Ovary (tissue), 9 donors: Measurements from ENCODE around the gene CNTNAP5. TPM values are rescaled to one million over a fixed set of nuclear protein-coding genes. Genes with fewer than 3 reads are reported as not detected.

Experiments
- DNase-seq, 5 donors: peaks; one replicate each; pipeline ENCODE4 v3.0.0-alpha.2; 2019 to 2020
- H3K27ac ChIP-seq, 2 donors: fragments of 200-600 bp; one replicate each; pipeline versions ENCODE4 v1.5.1 to v1.8.0; 2019 to 2022
- H3K27me3 ChIP-seq: fragments of 200-600 bp; one replicate; pipeline ENCODE4 v1.8.0; 2022
- H3K36me3 ChIP-seq: fragments of 200-600 bp; sonication (generic); one replicate; pipeline ENCODE4 v1.5.1; 2019
- H3K4me1 ChIP-seq: one replicate; pipeline ENCODE4 v1.8.1; 2013; ENCODE audit warnings: mild to moderate bottlenecking, moderate library complexity; ENCODE audit not compliant: insufficient read depth
- H3K4me3 ChIP-seq: fragments of 200-600 bp; sonication (generic); one replicate; pipeline ENCODE4 v1.5.1; 2017
- H3K9me3 ChIP-seq, 2 donors: fragments of 200-600 bp in 1 of 2; sonication (generic) in 1 of 2; one replicate each; pipeline versions ENCODE4 v1.5.1 to v1.8.1; 2013 to 2019; ENCODE audit warnings: mild to moderate bottlenecking in 1 of 2, moderate library complexity in 1 of 2
- CTCF ChIP-seq, 3 donors: fragments of 450-650 bp in 2 of 3; fragments of 200-600 bp in 1 of 3; IDR thresholded peaks; one replicate each; pipeline versions ENCODE4 v1.5.1 to v1.8.0; 2016 to 2022; ENCODE audit warnings: antibody characterized with exemption in 3 of 3, mild to moderate bottlenecking in 1 of 3
- EP300 ChIP-seq: sonication (generic); formaldehyde crosslinking; IDR thresholded peaks from one replicate; pipeline ENCODE4 v1.6.1; 2017; ENCODE audit warnings: antibody characterized with exemption
- POLR2A ChIP-seq: fragments of 450-650 bp; IDR thresholded peaks from one replicate; pipeline ENCODE4 v1.6.1; 2017; ENCODE audit warnings: antibody characterized with exemption, mild to moderate bottlenecking, moderate library complexity
- WGBS, 3 donors: extraction: QIAGEN DNeasy Blood & Tissue Kit in 1 of 3; methylation state at CpG; one replicate each; pipeline versions ENCODE4 v1.1.5 to v1.1.7; 2013 to 2017; 5-methylcytosine and 5-hydroxymethylcytosine counted together
- intact Hi-C, 4 donors: fragments of 100-400 bp; cut with DNase I; formaldehyde crosslinking; loops; one replicate each; pipeline versions ENCODE4 v1.11.0 to v1.15.1; 2022 to 2023
- polyA plus RNA-seq, 2 donors: library from polyadenylated mRNA; stranded (reverse); fragments of 200-250 nt in 1 of 2; fragments of 350-450 nt in 1 of 2; fragmentation: Illumina TruSeq in 1 of 2; extraction: RNeasy Lipid Tissue Mini Kit (QIAGEN cat#74804) in 1 of 2; gene quantifications; one replicate each; pipeline ENCODE4 v1.2.3, GENCODE V29; 2013 to 2014
- total RNA-seq, 7 donors: library from RNA; depleted of rRNA in 2 of 7; stranded (reverse); fragments of >200 nt in 2 of 7; fragmentation: NEBNext Ultra II Directional in 3 of 7; extraction: Animal tissue kit (Norgen Biotek cat#: 25700) in 3 of 7; gene quantifications; one replicate each; pipeline versions ENCODE4 v1.1.0 to v1.2.4, GENCODE V29; 2016 to 2023
- donor health status: DM: no; HTN: no; CAD: no; lungs with moderate emphysema.
- donor health status: DM: no; HTN: no; CAD: no.
- donor health status: Bipolar disorder and iron deficiency.
- donor health status: DM: yes; HTN: yes; CAD: no.
- donor health status: DM: no; HTN: no; CAD: no.
- donor health status: DM: yes; HTN: yes; CAD: no.

Gene CNTNAP5
- total and polyA plus RNA-seq, 9 donors: not detected

- no peaks in the 10 kb centered on the region for H3K27me3 ChIP-seq
- DNase-seq: no peak
- TF ChIP-seq EP300: no peak
- TF ChIP-seq POLR2A: no peak
- TF ChIP-seq CTCF (IDR thresholded peaks at IDR 0.05): no peak
- H3K27ac ChIP-seq: no peak overlapping the region
- no peak overlapping the region for H3K4me3 ChIP-seq
- intact Hi-C loops: no loop called here
- H3K9me3 ChIP-seq: no peaks in the 10 kb centered on the region
- 56 to 71% (median 65%) methylated on average over 5 of the region's 5 CpGs for WGBS, 3 donors
- H3K36me3 ChIP-seq: no peaks in the 10 kb centered on the region
- H3K4me1 ChIP-seq: no peaks in the 10 kb centered on the region
Observed at GRCh38 chr2:124261456-124261855, 236.4 kb downstream of the CNTNAP5 start.

GRCh38 chr2:124264551-124265091, 239.5 kb downstream of the CNTNAP5 start:
- H3K9me3 ChIP-seq: no peaks in the 10 kb centered on the region
- H3K4me1 ChIP-seq: no peaks in the 10 kb centered on the region
- no peaks in the 10 kb centered on the region for H3K27me3 ChIP-seq
- H3K4me3 ChIP-seq: no peak overlapping the region
- no peaks in the 10 kb centered on the region for H3K36me3 ChIP-seq
- intact Hi-C loops: no loop called here
- DNase-seq: no peak
- TF ChIP-seq CTCF (IDR thresholded peaks at IDR 0.05) (no peak), EP300 (no peak), POLR2A (no peak)
- no peak overlapping the region for H3K27ac ChIP-seq
- 71 to 81% (median 78%) methylated on average over 6 of the region's 6 CpGs for WGBS, 3 donors

- Histone ChIP-seq H3K36me3 (no peaks in the 10 kb centered on the region), H3K4me1 (no peaks in the 10 kb centered on the region), H3K27me3 (no peaks in the 10 kb centered on the region), H3K27ac (no peak overlapping the region), H3K9me3 (no peaks in the 10 kb centered on the region), H3K4me3 (no peak overlapping the region)
- intact Hi-C loops: no loop called here
- 25 to 37% (median 32%) methylated on average over 5 of the region's 5 CpGs for WGBS, 3 donors
- no peak for DNase-seq
- TF ChIP-seq CTCF (IDR thresholded peaks at IDR 0.05) (no peak), EP300 (no peak), POLR2A (no peak)
Observed at GRCh38 chr2:124267794-124268193, 242.7 kb downstream of the CNTNAP5 start.

- Histone ChIP-seq H3K36me3 (no peaks in the 10 kb centered on the region), H3K9me3 (no peaks in the 10 kb centered on the region), H3K27ac (no peak overlapping the region), H3K4me3 (no peak overlapping the region), H3K4me1 (no peaks in the 10 kb centered on the region), H3K27me3 (no peaks in the 10 kb centered on the region)
- DNase-seq: no peak
- intact Hi-C loops: no loop called here
- TF ChIP-seq POLR2A: no peak
- no peak for TF ChIP-seq CTCF (IDR thresholded peaks at IDR 0.05)
- no peak for TF ChIP-seq EP300
- WGBS, 3 donors: 36 to 44% (median 36%) methylated on average over 7 of the region's 7 CpGs
Observed at GRCh38 chr2:124269348-124269747, 244.3 kb downstream of the CNTNAP5 start.
